Esophagus muscularis mucosa (tissue), 4 donors: Measurements from ENCODE around the gene CTNNA2. TPM values are rescaled to one million over a fixed set of nuclear protein-coding genes. Genes with fewer than 3 reads are reported as not detected.

Experiments used
- DNase-seq: peaks from one replicate; pipeline ENCODE4 v3.0.0-alpha.2; 2017; ENCODE audit errors: extremely low spot score
- H3K27ac ChIP-seq, 4 donors: fragments of 200-600 bp; sonication (generic); replicated peaks in 1 of 4; 1 replicate in 3 of 4; 2 replicates in 1 of 4; pipeline ENCODE4 v1.5.1; 2016 to 2019; ENCODE audit warnings: mild to moderate bottlenecking in 1 of 4
- H3K27me3 ChIP-seq, 4 donors: fragments of 200-600 bp; sonication (generic); one replicate each; pipeline versions ENCODE4 v1.5.1 to v1.6.0; 2016 to 2019
- H3K36me3 ChIP-seq, 4 donors: fragments of 200-600 bp; sonication (generic); one replicate each; pipeline ENCODE4 v1.5.1; 2016 to 2019
- H3K4me1 ChIP-seq, 4 donors: fragments of 200-600 bp; sonication (generic); one replicate each; pipeline ENCODE4 v1.5.1; 2016 to 2019
- H3K4me3 ChIP-seq, 4 donors: fragments of 200-600 bp; sonication (generic); 1 replicate in 2 of 4; 2 replicates in 2 of 4; pipeline ENCODE4 v1.5.1; 2016 to 2019; ENCODE audit warnings: mild to moderate bottlenecking in 4 of 4, moderate library complexity in 1 of 4
- H3K9me3 ChIP-seq, 4 donors: fragments of 200-600 bp; sonication (generic); 1 replicate in 3 of 4; 2 replicates in 1 of 4; pipeline ENCODE4 v1.5.1; 2016 to 2019
- CTCF ChIP-seq, 3 experiments: fragments of 200-600 bp in 2 of 3; fragments of 450-650 bp in 1 of 3; sonication (generic) in 2 of 3; IDR thresholded peaks; one replicate each; pipeline ENCODE4 v1.5.1; 2017 to 2019; ENCODE audit warnings: antibody characterized with exemption in 3 of 3, mild to moderate bottlenecking in 2 of 3, moderate library complexity in 1 of 3
- EP300 ChIP-seq: sonication (generic); formaldehyde crosslinking; IDR thresholded peaks from one replicate; pipeline ENCODE4 v1.6.1; 2017; ENCODE audit warnings: antibody characterized with exemption
- POLR2A ChIP-seq: fragments of 450-650 bp; IDR thresholded peaks from one replicate; pipeline ENCODE4 v1.6.1; 2017; ENCODE audit warnings: antibody characterized with exemption, moderate library complexity, mild to moderate bottlenecking, low read depth
- POLR2AphosphoS5 ChIP-seq, 2 donors: sonication (generic); formaldehyde crosslinking; IDR thresholded peaks; one replicate each; pipeline ENCODE4 v1.6.1; 2017; ENCODE audit warnings: antibody characterized with exemption in 2 of 2
- WGBS: methylation state at CpG from one replicate; pipeline ENCODE4 v1.1.5; 2018; 5-methylcytosine and 5-hydroxymethylcytosine counted together
- intact Hi-C: fragments of 100-400 bp; cut with DNase I; formaldehyde crosslinking; loops from one replicate; pipeline ENCODE4 v1.15.1; 2023
- total RNA-seq, 4 donors: library from RNA; depleted of rRNA; stranded (reverse); fragments of >200 nt; gene quantifications; one replicate each; pipeline versions ENCODE4 v1.1.0 to v1.2.1, GENCODE V29; 2016

Gene CTNNA2
- total RNA-seq, 4 donors from 2014 or later: 0.42 to 2.5 (median 1.1) TPM

- no peak for TF ChIP-seq POLR2A
- TF ChIP-seq CTCF (IDR thresholded peaks at IDR 0.05): no peak
- TF ChIP-seq EP300: no peak
- TF ChIP-seq POLR2AphosphoS5 (IDR thresholded peaks at IDR 0.05): no peak
- Histone ChIP-seq H3K27me3 (no peaks in the 10 kb centered on the region), H3K36me3 (no peaks in the 10 kb centered on the region), H3K9me3 (no peaks in the 10 kb centered on the region), H3K4me1 (peaks cover 0 to 16% (median 13%) of the 10 kb centered on the region in 4 donors), H3K27ac (no peak overlapping the region), H3K4me3 (no peak overlapping the region)
- 73% methylated on average over 6 of the region's 6 CpGs for WGBS
- intact Hi-C loops: no loop called here
- DNase-seq: no peak
Measured at GRCh38 chr2:80364524-80365212, 851.8 kb downstream of the CTNNA2 start.

- 58% methylated on average over 3 of the region's 3 CpGs for WGBS
- Histone ChIP-seq H3K27me3 (no peaks in the 10 kb centered on the region), H3K4me1 (peaks cover 0 to 16% (median 13%) of the 10 kb centered on the region in 4 donors), H3K9me3 (no peaks in the 10 kb centered on the region), H3K27ac (no peak overlapping the region), H3K4me3 (no peak overlapping the region), H3K36me3 (no peaks in the 10 kb centered on the region)
- TF ChIP-seq POLR2AphosphoS5 (IDR thresholded peaks at IDR 0.05) (no peak), CTCF (IDR thresholded peaks at IDR 0.05) (no peak), EP300 (no peak), POLR2A (no peak)
- intact Hi-C loops: no loop called here
- no peak for DNase-seq
Measured at GRCh38 chr2:80365762-80366161, 852.9 kb downstream of the CTNNA2 start.

GRCh38 chr2:80370375-80371009 is 857.6 kb downstream of the CTNNA2 start:
- intact Hi-C loops: no loop called here
- no peak overlapping the region for H3K27ac ChIP-seq
- no peaks in the 10 kb centered on the region for H3K27me3 ChIP-seq
- H3K9me3 ChIP-seq: no peaks in the 10 kb centered on the region
- DNase-seq: no peak
- TF ChIP-seq POLR2A: no peak
- TF ChIP-seq POLR2AphosphoS5 (IDR thresholded peaks at IDR 0.05): no peak
- TF ChIP-seq EP300: no peak
- TF ChIP-seq CTCF (IDR thresholded peaks at IDR 0.05): no peak
- no peaks in the 10 kb centered on the region for H3K36me3 ChIP-seq
- H3K4me1 ChIP-seq: peaks cover 0 to 4% (median 0%) of the 10 kb centered on the region in 4 donors
- WGBS: 92% methylated on average over 3 of the region's 3 CpGs
- H3K4me3 ChIP-seq: no peak overlapping the region

- Histone ChIP-seq H3K27ac (no peak overlapping the region), H3K4me1 (no peaks in the 10 kb centered on the region), H3K9me3 (no peaks in the 10 kb centered on the region), H3K27me3 (no peaks in the 10 kb centered on the region), H3K4me3 (no peak overlapping the region), H3K36me3 (no peaks in the 10 kb centered on the region)
- intact Hi-C loops: no loop called here
- TF ChIP-seq POLR2A (no peak), EP300 (no peak), POLR2AphosphoS5 (IDR thresholded peaks at IDR 0.05) (no peak), CTCF (IDR thresholded peaks at IDR 0.05) (no peak)
- WGBS: 92% methylated on average over 3 of the region's 3 CpGs
- DNase-seq: no peak
Measured at GRCh38 chr2:80374105-80374504, 861.3 kb downstream of the CTNNA2 start.

GRCh38 chr2:80377071-80377470 is 864.2 kb downstream of the CTNNA2 start:
- Histone ChIP-seq H3K4me1 (no peaks in the 10 kb centered on the region), H3K9me3 (no peaks in the 10 kb centered on the region), H3K4me3 (no peak overlapping the region), H3K27ac (no peak overlapping the region), H3K27me3 (no peaks in the 10 kb centered on the region), H3K36me3 (no peaks in the 10 kb centered on the region)
- intact Hi-C loops: no loop called here
- TF ChIP-seq POLR2AphosphoS5 (IDR thresholded peaks at IDR 0.05): no peak
- TF ChIP-seq CTCF (IDR thresholded peaks at IDR 0.05): no peak
- TF ChIP-seq EP300: no peak
- no peak for TF ChIP-seq POLR2A
- no peak for DNase-seq
